Tibial nerve (tissue), 4 donors: Measurements from ENCODE around the gene GRIN2A. TPM values are rescaled to one million over a fixed set of nuclear protein-coding genes. Genes with fewer than 3 reads are reported as not detected.

Experiments used
- DNase-seq, 2 donors: peaks; one replicate each; pipeline ENCODE4 v3.0.0-alpha.2; 2019; ENCODE audit warnings: low spot score in 2 of 2
- H3K27ac ChIP-seq, 4 donors: fragments of 200-600 bp; sonication (generic) in 3 of 4; one replicate each; pipeline ENCODE4 v1.5.1; 2017 to 2019; ENCODE audit warnings: mild to moderate bottlenecking in 1 of 4
- H3K27me3 ChIP-seq, 2 donors: fragments of 200-600 bp; sonication (generic) in 1 of 2; one replicate each; pipeline versions ENCODE4 v1.5.1 to v1.6.0; 2017 to 2019
- H3K36me3 ChIP-seq, 3 donors: fragments of 200-600 bp; sonication (generic); one replicate each; pipeline ENCODE4 v1.5.1; 2018 to 2019
- H3K4me1 ChIP-seq, 4 donors: fragments of 200-600 bp; sonication (generic) in 3 of 4; one replicate each; pipeline ENCODE4 v1.5.1; 2017 to 2019
- H3K4me3 ChIP-seq, 4 donors: fragments of 200-600 bp; sonication (generic) in 3 of 4; one replicate each; pipeline ENCODE4 v1.5.1; 2017 to 2019; ENCODE audit warnings: mild to moderate bottlenecking in 1 of 4, moderate library complexity in 1 of 4
- H3K9me3 ChIP-seq, 4 donors: fragments of 200-600 bp; sonication (generic) in 3 of 4; one replicate each; pipeline ENCODE4 v1.5.1; 2017 to 2019
- CTCF ChIP-seq, 5 experiments: fragments of 200-600 bp in 3 of 5; fragments of 450-650 bp in 2 of 5; sonication (generic) in 3 of 5; IDR thresholded peaks; one replicate each; pipeline ENCODE4 v1.5.1; 2016 to 2019; ENCODE audit warnings: antibody characterized with exemption in 5 of 5, mild to moderate bottlenecking in 3 of 5, moderate library complexity in 2 of 5
- EP300 ChIP-seq, 2 donors: sonication (generic); formaldehyde crosslinking; IDR thresholded peaks; one replicate each; pipeline ENCODE4 v1.6.1; 2017; ENCODE audit warnings: antibody characterized with exemption in 2 of 2, mild to moderate bottlenecking in 1 of 2
- POLR2A ChIP-seq, 2 donors: fragments of 450-650 bp; IDR thresholded peaks; one replicate each; pipeline ENCODE4 v1.6.1; 2017; ENCODE audit warnings: antibody characterized with exemption in 2 of 2, mild to moderate bottlenecking in 2 of 2, moderate library complexity in 2 of 2
- WGBS, 2 donors: methylation state at CpG; one replicate each; pipeline ENCODE4 v1.1.5; 2018; 5-methylcytosine and 5-hydroxymethylcytosine counted together
- total RNA-seq, 4 donors: library from RNA; depleted of rRNA; stranded (reverse); fragments of >200 nt; gene quantifications; one replicate each; pipeline ENCODE4 v1.1.0, GENCODE V29; 2016

GRIN2A gene
- total RNA-seq, 4 donors from 2014 or later = under 0.01 to 0.44 (median 0.39) TPM; not detected in 1

DNA sequence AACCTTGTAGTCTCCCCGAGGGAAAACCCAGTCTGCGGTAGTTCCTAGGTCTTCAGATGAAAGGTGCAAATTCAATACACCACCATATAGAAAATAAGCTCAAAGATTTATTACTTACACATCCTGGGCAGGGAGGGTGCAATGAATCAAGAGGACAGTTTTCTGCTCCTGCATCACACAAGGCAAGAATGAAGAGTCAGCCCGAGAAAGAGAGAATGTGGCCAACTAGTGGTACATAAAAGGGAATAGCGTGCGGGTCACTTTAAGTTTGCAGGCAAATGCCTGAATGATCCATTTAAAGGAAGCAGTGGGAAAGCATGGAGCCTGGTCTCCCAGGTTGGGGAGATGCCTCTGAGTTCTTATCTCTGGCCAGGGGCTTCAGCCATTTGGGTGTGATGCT is 403.4 kb downstream of the GRIN2A start:
- no peaks in the 10 kb centered on the region for H3K36me3 ChIP-seq
- H3K9me3 ChIP-seq = no peaks in the 10 kb centered on the region
- no peak overlapping the region for H3K27ac ChIP-seq
- no peaks in the 10 kb centered on the region for H3K27me3 ChIP-seq
- no peak for DNase-seq
- 69 to 73% methylated on average over 5 of the region's 5 CpGs for WGBS, 2 donors
- TF ChIP-seq CTCF (IDR thresholded peaks at IDR 0.05) = no peak
- TF ChIP-seq POLR2A (IDR thresholded peaks at IDR 0.05) = no peak
- no peak for TF ChIP-seq EP300 (IDR thresholded peaks at IDR 0.05)
- H3K4me1 ChIP-seq = no peaks in the 10 kb centered on the region
- no peak overlapping the region for H3K4me3 ChIP-seq

GRCh38 chr16:9775998-9776397 is 406.2 kb downstream of the GRIN2A start:
- 78 to 79% methylated on average over 5 of the region's 5 CpGs for WGBS, 2 donors
- Histone ChIP-seq H3K36me3 (no peaks in the 10 kb centered on the region), H3K4me3 (no peak overlapping the region), H3K27ac (no peak overlapping the region), H3K27me3 (no peaks in the 10 kb centered on the region), H3K4me1 (no peaks in the 10 kb centered on the region), H3K9me3 (no peaks in the 10 kb centered on the region)
- TF ChIP-seq CTCF (IDR thresholded peaks at IDR 0.05) (no peak), POLR2A (IDR thresholded peaks at IDR 0.05) (no peak)
- no peak for DNase-seq

GRCh38 chr16:9773289-9773688 is 408.9 kb downstream of the GRIN2A start:
- Histone ChIP-seq H3K4me3 (no peak overlapping the region), H3K4me1 (no peaks in the 10 kb centered on the region), H3K27me3 (no peaks in the 10 kb centered on the region), H3K27ac (no peak overlapping the region), H3K36me3 (no peaks in the 10 kb centered on the region), H3K9me3 (no peaks in the 10 kb centered on the region)
- WGBS, 2 donors = 40 to 43% methylated on average over 4 of the region's 4 CpGs
- TF ChIP-seq CTCF (IDR thresholded peaks at IDR 0.05) = no peak
- no peak for TF ChIP-seq POLR2A (IDR thresholded peaks at IDR 0.05)
- no peak for TF ChIP-seq EP300 (IDR thresholded peaks at IDR 0.05)
- DNase-seq = no peak

GRCh38 chr16:9772526-9773225 is 409.6 kb downstream of the GRIN2A start:
- TF ChIP-seq POLR2A (IDR thresholded peaks at IDR 0.05) (no peak), EP300 (IDR thresholded peaks at IDR 0.05) (no peak), CTCF (IDR thresholded peaks at IDR 0.05) (no peak)
- no peaks in the 10 kb centered on the region for H3K9me3 ChIP-seq
- no peak overlapping the region for H3K4me3 ChIP-seq
- no peaks in the 10 kb centered on the region for H3K27me3 ChIP-seq
- 53 to 61% methylated on average over 9 of the region's 9 CpGs for WGBS, 2 donors
- no peaks in the 10 kb centered on the region for H3K36me3 ChIP-seq
- no peak overlapping the region for H3K27ac ChIP-seq
- no peaks in the 10 kb centered on the region for H3K4me1 ChIP-seq
- no peak for DNase-seq

DNA sequence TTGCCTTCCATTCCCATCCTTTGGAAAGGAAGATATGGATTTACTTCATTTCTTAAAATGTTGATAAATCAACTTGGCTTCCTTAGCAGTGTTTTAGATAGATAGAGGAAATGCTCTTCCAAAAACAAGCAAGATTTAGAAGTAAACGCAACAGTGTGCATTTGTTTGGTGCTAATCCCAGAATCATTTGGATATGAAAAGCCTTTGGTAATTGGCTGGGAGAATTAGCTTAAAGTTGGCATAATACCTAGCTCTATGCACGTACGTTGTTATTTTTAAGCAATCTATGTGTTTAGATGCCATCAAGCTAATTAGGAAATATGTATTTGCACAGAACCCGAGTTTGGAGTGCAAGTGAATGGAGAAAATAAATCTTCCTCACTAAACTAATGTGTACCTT is 415.3 kb downstream of the GRIN2A start:
- WGBS, 2 donors = 82 to 83% methylated on average over 4 of the region's 4 CpGs
- no peak overlapping the region for H3K4me3 ChIP-seq
- H3K27me3 ChIP-seq = no peaks in the 10 kb centered on the region
- no peak for DNase-seq
- no peaks in the 10 kb centered on the region for H3K4me1 ChIP-seq
- TF ChIP-seq CTCF (IDR thresholded peaks at IDR 0.05) (no peak), EP300 (IDR thresholded peaks at IDR 0.05) (no peak), POLR2A (IDR thresholded peaks at IDR 0.05) (no peak)
- H3K9me3 ChIP-seq = no peaks in the 10 kb centered on the region
- H3K36me3 ChIP-seq = no peaks in the 10 kb centered on the region
- no peak overlapping the region for H3K27ac ChIP-seq
